Endothelial cell of umbilical vein (primary cell): ENCODE results near the gene ADH5.

Experiments
- EZH2 ChIP-seq: IDR thresholded peaks from 2 replicates; pipeline ENCODE4 v1.6.1; 2012; ENCODE audit warnings: borderline replicate concordance, low read depth, mild to moderate bottlenecking, moderate library complexity, low read length, inconsistent platforms; ENCODE audit not compliant: severe bottlenecking
- FOS ChIP-seq: IDR thresholded peaks from 2 replicates; pipeline ENCODE4 v1.6.1; 2011; ENCODE audit warnings: mild to moderate bottlenecking, low read length, moderate library complexity, borderline replicate concordance; ENCODE audit not compliant: insufficient read depth
- JUN ChIP-seq: IDR thresholded peaks from 2 replicates; pipeline ENCODE4 v1.6.1; 2011; ENCODE audit warnings: borderline replicate concordance, low read depth; ENCODE audit not compliant: insufficient read length, insufficient read depth
- MAX ChIP-seq: IDR thresholded peaks from 2 replicates; pipeline ENCODE4 v1.6.1; 2011; ENCODE audit not compliant: insufficient read depth, insufficient read length
- MYC ChIP-seq: IDR thresholded peaks from one replicate; pipeline ENCODE4 v1.6.1; 2011; ENCODE audit warnings: mild to moderate bottlenecking, low read depth, low read length
- POLR2A ChIP-seq: IDR thresholded peaks from 2 replicates; pipeline ENCODE4 v1.6.1; 2012; ENCODE audit warnings: low read depth, mild to moderate bottlenecking, control low read depth, low read length
- POLR2AphosphoS5 ChIP-seq: IDR thresholded peaks from 2 replicates; pipeline ENCODE4 v1.6.1; 2012; ENCODE audit warnings: low read depth, mild to moderate bottlenecking, control low read depth, low read length, moderate library complexity; ENCODE audit not compliant: insufficient read depth
- TF ChIP-seq, protein P1 (sequence below), 2 donors: IDR thresholded peaks; 1 replicate in 1 of 2; 2 replicates in 1 of 2; pipeline ENCODE4 v1.5.1; 2011; ENCODE audit warnings: low read length in 2 of 2, mild to moderate bottlenecking in 2 of 2, moderate library complexity in 2 of 2, control low read depth in 1 of 2, inconsistent platforms in 1 of 2, low read depth in 1 of 2; ENCODE audit not compliant: insufficient read depth in 1 of 2; ENCODE audit errors: extremely low read depth in 1 of 2

- TF ChIP-seq POLR2A (no peak), JUN (no peak), EZH2 (no peak), MAX (no peak), POLR2AphosphoS5 (no peak), MYC (no peak), FOS (no peak)
- TF ChIP-seq, protein P1, sequence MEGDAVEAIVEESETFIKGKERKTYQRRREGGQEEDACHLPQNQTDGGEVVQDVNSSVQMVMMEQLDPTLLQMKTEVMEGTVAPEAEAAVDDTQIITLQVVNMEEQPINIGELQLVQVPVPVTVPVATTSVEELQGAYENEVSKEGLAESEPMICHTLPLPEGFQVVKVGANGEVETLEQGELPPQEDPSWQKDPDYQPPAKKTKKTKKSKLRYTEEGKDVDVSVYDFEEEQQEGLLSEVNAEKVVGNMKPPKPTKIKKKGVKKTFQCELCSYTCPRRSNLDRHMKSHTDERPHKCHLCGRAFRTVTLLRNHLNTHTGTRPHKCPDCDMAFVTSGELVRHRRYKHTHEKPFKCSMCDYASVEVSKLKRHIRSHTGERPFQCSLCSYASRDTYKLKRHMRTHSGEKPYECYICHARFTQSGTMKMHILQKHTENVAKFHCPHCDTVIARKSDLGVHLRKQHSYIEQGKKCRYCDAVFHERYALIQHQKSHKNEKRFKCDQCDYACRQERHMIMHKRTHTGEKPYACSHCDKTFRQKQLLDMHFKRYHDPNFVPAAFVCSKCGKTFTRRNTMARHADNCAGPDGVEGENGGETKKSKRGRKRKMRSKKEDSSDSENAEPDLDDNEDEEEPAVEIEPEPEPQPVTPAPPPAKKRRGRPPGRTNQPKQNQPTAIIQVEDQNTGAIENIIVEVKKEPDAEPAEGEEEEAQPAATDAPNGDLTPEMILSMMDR (IDR thresholded peaks at IDR 0.05; ENCODE audit: extremely low read depth in 1 of 2, insufficient read depth in 1 of 2, low read depth in 1 of 2, low read length in 2 of 2) = no peak
Observed at GRCh38 chr4:99076292-99076976, 12.2 kb downstream of the ADH5 start.
